ENCODE measurements around the gene MYBPC2. TPM values are rescaled to one million over a fixed set of nuclear protein-coding genes. Genes with fewer than 3 reads are reported as not detected.
A peak's percentile ranks its signal among the peaks of the same experiment; 100 is the strongest.

The MYBPC2 gene
- total RNA-seq, 1 donor from 2014 or later = not detected

- no peak for TF ChIP-seq CTCF (IDR thresholded peaks at IDR 0.05; ENCODE audit: insufficient read depth, low read length, severe bottlenecking)
- no peak for DNase-seq (ENCODE audit: low read depth)
- Histone ChIP-seq H3K4me3 (ENCODE audit: low read depth, low read length) (peak overlapping the region; percentile 70), H3K27me3 (ENCODE audit: control insufficient read depth, insufficient read depth, low read length) (no peaks in the 10 kb centered on the region), H3K36me3 (ENCODE audit: control insufficient read depth, insufficient read depth, low read length) (no peaks in the 10 kb centered on the region)
- no peak for FAIRE-seq
Measured at GRCh38 chr19:50512112-50512998, 79.7 kb downstream of the MYBPC2 start.

GRCh38 chr19:50512999-50513745 lies 80.5 kb downstream of the MYBPC2 start:
- no peak for DNase-seq (ENCODE audit: low read depth)
- Histone ChIP-seq H3K27me3 (ENCODE audit: control insufficient read depth, insufficient read depth, low read length) (no peaks in the 10 kb centered on the region), H3K4me3 (ENCODE audit: low read depth, low read length) (no peak overlapping the region), H3K36me3 (ENCODE audit: control insufficient read depth, insufficient read depth, low read length) (no peaks in the 10 kb centered on the region)
- no peak for TF ChIP-seq CTCF (IDR thresholded peaks at IDR 0.05; ENCODE audit: insufficient read depth, low read length, severe bottlenecking)
- FAIRE-seq = no peak

DNA sequence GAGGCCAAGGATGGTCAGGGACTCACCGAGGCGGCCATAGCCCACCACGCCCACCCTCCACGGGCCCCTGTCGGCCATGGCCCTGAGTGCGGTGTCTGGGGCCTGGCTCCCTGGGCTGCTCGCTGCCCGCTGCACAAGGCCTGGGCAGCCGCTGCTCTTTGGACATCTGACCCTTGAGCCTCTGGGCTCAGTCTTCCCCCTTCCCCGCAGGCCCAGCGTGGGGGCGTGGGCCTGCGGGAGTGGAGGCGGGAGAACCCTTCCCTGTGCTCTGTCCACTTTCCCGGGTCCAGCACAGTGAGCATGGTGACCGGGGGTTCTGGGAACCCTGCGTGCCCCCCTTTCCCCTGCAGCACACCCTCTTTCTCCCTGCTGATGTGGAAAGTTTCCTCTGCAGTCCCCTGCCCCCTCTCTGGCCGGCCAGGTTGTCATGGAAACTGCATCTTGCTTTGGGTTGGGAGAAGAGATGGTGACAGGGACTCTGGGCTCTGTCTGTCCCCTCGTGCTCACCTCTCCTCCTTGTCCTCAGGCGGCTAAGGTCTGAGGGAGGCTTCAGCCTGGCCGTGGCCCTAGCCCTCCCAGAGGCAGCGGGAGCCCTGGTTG lies 81.2 kb downstream of the MYBPC2 start, which contains the start of gene ASPDH:
TSS of gene ASPDH (minus strand) at position 168 of the 600 bp plus-strand sequence. CDS start at position 78, 90 bp downstream.
- DNase-seq (ENCODE audit: low read depth) = no peak

GRCh38 chr19:50514346-50515167 lies 81.9 kb downstream of the MYBPC2 start:
- Histone ChIP-seq H3K27me3 (ENCODE audit: control insufficient read depth, insufficient read depth, low read length) (no peaks in the 10 kb centered on the region), H3K4me3 (ENCODE audit: low read depth, low read length) (no peak overlapping the region), H3K36me3 (ENCODE audit: control insufficient read depth, insufficient read depth, low read length) (no peaks in the 10 kb centered on the region)
- TF ChIP-seq CTCF (IDR thresholded peaks at IDR 0.05; ENCODE audit: insufficient read depth, low read length, severe bottlenecking) = no peak
- FAIRE-seq = no peak
- DNase-seq (ENCODE audit: low read depth) = no peak

More for the DNA sequence above, 81.2 kb downstream of the MYBPC2 start, which contains the start of gene ASPDH:
- no peak within 1 kb of the TSS for H3K4me3 ChIP-seq (ENCODE audit: low read depth, low read length)
- TF ChIP-seq CTCF (IDR thresholded peaks at IDR 0.05; ENCODE audit: insufficient read depth, low read length, severe bottlenecking) = no peak
- H3K27me3 ChIP-seq (ENCODE audit: control insufficient read depth, insufficient read depth, low read length) = no peaks in the 10 kb centered on the region
- no peak for FAIRE-seq
- no peaks in the 10 kb centered on the region for H3K36me3 ChIP-seq (ENCODE audit: control insufficient read depth, insufficient read depth, low read length)

- DNase-seq (ENCODE audit: low read depth) = no peak
- no peak for FAIRE-seq
Measured at GRCh38 chr19:50515168-50515561, 82.5 kb downstream of the MYBPC2 start.

More at GRCh38 chr19:50515168-50515561, 82.5 kb downstream of the MYBPC2 start:
- no peak overlapping the region for H3K4me3 ChIP-seq (ENCODE audit: low read depth, low read length)
- no peaks in the 10 kb centered on the region for H3K27me3 ChIP-seq (ENCODE audit: control insufficient read depth, insufficient read depth, low read length)
- H3K36me3 ChIP-seq (ENCODE audit: control insufficient read depth, insufficient read depth, low read length) = no peaks in the 10 kb centered on the region
- TF ChIP-seq CTCF (IDR thresholded peaks at IDR 0.05; ENCODE audit: insufficient read depth, low read length, severe bottlenecking) = no peak

Measured in bronchial epithelial cell (primary cell).